Fibroblast of gingiva (primary cell): ENCODE data around the gene LYPD5.
A peak's percentile ranks its signal among the peaks of the same experiment; 100 is the strongest.
"Not testable (repeated sequence)": the region's sequence is repeated elsewhere in the genome, so short reads cannot be mapped to it uniquely, and the experiment has no call there.

Experiments used
- DNase-seq: peaks from one replicate; pipeline ENCODE4 v3.0.0-alpha.2; 2011; ENCODE audit warnings: low read depth

The LYPD5 gene

DNA sequence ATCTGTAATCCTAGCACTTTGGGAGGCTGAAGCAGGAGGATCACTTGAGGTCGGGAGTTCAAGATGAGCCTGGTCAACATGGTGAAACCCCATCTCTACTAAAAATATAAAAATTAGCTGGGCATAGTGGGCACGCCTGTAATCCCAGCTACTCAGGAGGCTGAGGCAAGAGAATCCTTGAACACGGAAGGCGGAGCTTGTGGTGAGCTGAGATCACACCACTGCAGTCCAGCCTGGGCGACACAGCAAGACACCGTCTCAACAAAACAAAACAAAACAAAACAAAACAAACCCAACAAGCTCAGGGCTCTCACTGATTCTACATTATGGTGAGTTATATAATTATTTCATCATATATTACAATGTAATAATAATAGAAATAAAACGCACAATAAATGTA is 4.2 kb upstream of the LYPD5 start:
- DNase-seq: not testable (repeated sequence)

DNA sequence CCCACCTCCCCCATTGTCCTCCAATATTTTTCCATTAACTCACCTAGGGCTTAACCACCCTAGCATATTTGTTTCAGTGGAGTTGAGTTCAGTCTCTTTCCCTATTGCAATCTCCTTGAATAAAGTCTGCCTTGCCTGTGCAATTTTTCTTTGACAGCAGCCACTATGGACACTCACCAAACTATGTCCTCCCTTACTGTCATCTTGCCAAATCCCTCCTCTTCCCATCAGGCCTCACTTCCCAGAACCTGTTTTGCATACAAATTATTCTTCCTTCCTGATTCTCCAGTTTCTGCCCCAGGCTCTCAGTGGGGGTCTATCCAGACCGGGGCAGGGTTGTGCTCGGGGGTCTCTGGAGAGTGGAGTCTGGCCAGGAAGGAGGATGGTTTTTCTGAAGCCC is 2.2 kb upstream of the LYPD5 start:
- DNase-seq: no peak

DNA sequence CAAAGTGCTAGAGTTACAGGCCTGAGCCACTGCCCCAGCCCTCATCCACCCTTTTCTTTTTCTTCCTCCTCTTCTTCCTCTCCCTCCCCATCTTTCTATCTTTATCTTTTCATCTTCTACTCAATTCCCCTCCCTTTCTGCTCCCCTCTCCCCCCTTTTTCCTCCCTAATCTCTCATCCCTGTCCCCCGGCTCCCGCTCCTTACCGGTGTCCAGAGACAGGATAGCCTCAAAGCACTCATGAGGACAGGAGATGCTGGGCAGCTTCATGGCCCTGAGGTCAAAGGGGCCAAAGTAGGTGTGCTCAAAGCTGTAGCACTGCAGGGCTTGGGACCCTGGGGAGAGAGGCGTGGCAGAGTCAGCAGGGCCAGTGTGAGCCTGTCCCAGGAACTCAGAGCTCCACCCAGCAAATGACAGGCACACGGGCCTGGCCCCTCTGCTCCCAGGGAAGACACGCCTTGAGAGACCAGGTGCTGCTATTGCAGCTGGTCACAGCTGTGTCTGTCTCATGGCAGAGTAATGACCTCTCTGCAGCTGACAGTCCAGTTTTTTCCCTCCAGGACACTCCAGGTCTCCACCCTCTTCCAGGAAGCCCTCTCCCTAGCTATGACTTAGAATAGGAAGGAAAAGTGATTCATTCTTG is 2.6 kb downstream of the LYPD5 start:
- no peak for DNase-seq

DNA sequence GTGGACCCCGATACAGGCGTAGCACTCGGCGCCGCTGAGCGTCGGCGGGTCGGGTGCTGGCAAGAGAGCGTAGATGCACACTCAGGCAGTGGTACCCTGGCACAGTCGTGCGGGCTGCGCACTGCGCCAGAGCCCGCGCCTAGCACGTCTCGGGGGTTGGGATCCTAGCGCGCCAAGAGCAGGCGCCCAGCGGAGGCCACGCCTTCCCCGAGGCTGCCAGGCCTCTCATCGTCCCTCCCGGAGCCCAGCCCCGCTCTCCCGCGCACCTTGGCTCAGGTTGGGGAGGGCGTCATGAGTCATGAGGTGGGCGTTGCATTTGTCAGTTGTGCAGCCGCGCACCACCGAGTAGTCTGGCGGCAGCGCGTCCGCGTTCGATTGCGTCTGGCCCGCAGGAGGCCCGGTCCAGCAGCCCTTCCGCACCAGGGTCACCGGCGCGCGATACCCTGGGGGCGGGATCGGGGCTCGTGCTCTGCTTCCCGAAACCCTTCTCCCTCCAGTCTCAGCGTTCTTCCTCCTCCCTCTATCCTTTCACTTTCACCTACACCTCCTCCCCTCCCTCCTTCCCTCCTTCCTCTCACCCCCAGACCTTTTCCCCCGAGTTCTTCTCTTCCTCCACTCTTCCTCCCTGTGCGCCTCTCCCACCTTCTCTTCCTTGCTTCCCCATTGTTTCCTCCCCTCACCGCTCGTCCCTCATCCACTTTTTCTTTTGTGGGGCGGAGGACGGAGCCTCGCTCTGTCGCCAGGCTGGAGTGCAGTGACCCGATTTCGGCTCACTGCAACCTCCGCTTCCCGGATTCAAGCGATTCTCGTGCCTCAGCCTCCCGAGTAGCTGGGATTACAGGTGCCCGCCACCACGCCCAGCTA is 3.5 kb downstream of the LYPD5 start:
- DNase-seq: no peak

DNA sequence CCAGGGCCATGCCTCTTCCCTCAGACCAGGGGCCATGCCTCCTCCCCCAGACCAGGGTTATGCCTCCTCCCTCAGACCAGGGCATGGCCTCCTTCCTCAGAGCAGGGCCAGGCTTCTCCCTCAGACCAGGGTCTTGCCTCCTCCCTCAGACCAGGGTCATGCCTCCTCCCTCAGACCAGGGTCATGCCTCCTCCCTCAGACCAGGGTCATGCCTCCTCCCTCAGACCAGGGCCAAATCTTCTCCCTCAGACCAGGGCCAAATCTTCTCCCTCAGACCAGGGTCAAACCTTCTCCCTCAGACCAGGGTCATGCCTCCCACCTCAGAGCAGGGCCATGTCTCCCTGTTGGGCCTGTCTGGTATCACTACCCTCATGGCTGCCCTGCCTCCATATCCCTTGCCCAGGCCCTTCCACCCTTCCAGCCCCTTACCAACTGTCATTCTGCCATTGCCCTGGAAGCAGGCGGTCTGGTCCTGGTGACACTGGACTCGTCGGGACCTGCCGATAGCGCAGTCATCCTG is 4.2 kb downstream of the LYPD5 start:
- DNase-seq: no peak

DNA sequence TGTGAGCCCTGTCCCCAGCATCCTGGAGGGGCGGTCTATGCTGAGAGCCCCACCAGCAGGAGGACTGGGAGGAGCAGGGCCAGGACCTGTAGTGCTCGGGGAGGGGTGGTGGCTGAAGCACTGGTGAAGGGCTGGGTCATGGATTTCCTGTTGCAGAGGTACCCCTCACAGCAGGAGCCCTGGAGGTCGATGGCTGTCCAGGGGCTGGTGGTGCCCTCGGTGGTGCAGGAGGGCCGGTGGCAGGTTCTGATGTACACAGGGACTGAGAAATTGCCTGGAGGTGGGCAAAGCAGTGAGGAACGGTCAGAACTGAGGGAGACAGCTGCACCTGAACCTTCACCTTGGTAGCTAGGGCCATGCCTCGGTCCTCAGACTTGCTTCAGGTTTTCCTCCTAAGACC is 4.7 kb downstream of the LYPD5 start:
- no peak for DNase-seq

DNA sequence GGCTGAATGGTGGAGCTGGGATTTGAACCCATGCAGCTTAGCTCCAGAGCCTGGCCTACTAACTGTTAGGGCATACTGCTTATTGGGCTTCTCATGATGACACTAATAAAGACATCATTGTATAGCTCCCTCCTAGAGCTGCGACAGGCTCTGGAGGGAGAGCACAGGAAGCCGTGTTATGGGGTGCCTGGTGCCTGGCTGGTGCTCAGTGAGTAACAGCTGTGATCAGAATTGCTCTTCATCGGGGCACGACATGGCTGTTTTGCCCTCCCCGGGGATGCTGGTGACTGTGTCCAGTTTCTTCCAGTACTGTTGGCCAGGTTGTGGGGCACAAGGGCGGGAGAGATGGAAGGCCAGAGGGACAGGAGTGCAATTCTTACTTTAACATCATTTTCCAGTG is 5.1 kb downstream of the LYPD5 start:
- no peak for DNase-seq

DNA sequence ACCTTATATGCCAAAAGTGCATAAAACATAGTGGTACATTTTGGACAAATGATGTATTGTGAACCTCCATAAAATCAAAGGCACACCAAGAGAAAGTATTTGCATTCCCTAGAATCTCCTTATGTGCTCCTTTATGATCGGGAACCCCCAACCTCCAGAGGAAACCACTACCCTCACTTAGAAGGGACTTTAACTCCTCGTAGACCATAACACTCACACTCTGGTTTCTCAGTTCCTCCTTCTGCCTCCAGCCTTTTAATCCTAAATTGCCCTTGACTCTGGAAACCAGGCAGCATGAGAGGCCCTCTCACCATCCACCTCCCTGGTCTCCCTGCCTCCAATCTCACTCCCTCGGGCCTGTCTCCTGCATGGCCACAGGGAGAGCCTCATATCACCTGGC is 11.7 kb downstream of the LYPD5 start:
- no peak for DNase-seq

DNA sequence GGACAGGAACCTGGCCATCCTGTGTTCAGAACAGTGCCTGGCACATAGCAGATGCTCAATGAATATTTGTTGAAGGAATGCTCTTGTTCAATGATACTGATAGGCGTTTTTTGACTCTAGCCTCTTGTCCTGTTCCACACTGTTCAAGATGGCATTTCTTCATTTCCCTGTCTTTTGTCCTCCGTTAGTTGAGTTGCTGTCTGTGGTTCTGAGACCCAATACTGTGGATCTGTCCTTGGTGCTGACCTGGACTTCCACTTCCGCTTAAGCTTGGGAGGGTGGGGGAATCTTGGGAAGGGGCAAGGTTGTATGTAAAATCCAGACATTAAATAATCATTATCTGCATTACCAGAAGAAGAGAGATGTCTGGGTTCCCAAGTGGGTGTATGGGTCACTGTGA is 13.2 kb downstream of the LYPD5 start:
- peak; percentile 28 for DNase-seq

DNA sequence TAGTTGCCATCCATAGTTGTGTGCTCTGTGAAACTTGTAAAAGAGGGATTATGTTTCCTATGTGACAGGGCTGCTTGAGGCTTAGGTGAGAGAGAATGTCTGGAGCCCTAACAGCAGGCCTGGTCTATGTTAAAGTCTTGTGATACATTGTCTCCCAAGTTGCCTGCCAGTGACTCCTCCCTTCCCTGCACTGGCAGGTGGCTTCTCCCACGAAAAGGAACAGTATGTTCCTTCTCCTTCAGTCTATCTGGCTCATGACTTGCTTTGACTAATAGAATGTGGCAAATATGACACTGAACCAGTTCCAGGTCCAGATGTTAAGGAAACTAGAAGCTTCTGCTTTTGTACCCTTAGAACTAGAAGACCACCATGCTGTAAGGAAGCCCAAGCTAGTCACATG is 15.6 kb downstream of the LYPD5 start:
- no peak for DNase-seq

DNA sequence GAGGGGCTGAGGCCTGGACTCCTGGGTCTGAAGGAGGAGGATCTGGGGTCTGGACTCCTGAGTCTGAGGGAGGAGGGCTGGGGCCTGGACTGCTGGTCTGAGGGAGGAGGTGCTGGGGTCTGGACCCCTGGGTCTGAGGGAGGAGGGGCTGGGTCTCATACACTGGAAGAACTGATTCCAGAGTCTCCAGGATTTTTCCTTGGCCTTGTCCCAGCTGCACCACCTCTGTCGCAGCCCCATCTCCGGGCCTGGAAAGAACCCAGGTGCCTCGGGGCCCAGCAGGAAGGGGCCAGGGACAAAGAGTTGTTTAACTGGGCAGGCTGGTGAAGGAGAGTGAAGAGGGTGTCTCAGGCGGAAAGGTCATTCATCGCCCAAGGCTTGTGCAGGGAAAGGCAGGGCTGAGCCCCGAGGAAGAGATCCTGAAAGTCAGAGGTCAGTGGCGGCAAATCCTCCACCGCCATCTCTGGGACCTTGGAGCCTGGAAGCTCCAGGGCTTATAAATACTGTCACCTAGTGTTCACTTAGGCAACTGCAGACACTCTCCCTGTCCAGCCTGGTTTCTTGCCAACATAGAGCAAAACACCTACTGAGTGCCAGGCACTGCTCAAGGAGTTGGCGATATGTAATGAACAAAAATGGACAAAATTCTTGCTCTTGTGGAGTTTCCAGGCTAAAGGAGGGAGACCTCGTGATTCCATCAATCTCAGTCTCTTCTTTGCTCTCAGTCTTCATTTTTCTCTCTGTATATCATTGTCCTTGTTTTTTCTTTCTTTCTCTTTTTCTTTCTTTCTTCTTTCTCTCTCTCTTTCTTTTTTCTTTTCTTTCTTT is 17.1 kb downstream of the LYPD5 start:
- peak; percentile 54 for DNase-seq

DNA sequence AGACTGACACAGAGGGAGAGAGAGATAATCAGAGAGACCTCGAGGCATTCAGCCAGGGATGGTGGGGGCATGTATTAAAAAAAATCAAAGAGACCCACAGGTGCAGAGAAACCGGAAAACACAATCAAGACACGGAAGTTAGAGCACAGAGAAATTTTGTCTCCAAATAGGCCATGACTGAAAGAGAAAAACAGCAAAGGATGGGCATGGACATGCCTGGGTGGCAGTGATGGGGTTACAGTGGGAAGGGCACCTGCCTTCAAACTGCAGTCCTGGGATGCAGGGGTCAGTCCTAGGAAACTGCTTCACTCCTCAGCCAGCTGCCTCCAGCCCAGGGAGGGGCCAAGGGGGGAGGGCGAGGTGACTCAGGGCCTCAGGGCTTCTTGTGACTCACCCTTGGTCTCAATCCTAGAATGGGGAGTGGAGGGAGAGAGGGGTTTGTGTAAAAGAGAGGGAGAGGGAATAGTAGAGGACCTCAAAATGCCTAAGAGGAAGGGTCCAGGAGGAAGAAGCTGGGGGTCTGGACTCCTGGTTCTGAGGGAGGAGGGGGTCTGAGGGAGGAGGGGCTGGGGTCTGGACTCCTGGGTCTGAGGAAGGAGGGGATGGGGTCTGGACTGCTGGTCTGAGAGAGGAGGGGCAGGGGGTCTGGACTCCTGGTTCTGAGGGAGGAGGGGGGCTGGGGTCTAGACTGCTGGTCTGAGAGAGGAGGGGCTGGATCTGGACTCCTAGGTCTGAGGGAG is 17.8 kb downstream of the LYPD5 start:
- peak; percentile 60 for DNase-seq

DNA sequence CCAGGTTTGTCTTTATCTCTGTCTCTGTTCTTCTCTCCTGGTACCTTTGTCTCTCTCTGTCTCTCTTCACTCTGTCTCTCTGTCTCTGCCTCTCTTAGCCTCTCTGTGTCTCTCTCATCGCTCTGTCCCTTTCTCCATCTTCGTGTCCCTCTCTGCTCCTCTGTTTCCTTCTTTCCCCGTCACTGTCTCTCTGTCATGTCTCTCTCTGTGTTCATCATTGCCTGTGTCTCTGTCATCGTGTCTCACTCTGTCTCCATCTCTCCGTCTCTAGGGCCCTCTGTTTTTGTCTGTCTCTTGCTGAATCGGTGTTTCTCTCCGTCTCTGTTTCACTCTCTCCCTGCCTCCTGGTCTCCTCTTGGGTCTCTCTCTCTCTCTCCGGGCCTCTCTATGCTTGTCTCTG is 18.6 kb downstream of the LYPD5 start:
- DNase-seq: no peak

DNA sequence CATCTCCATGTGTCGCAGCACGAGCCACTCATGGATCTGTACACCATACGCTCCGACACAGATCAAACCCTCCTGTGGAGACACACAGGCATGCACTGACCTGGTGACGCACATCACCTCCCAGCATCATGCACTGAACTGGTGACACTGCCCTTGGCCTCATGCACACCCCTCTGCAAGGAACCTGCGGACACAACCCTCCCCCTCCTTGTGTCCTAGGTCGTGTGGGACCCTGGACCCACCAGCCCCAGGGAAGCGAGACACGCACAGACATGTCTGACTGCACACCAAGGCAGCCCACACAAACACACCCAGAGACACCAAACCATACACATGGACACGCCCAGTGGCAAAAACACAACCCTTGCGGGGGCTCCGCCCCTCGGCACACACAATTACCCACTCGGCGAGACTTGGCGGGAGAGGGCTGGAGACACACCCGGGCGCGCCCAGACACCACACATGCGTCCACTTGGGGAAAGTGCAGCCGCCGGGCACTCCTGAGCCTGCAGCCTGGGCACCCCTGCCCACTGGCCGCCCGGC is 19.5 kb downstream of the LYPD5 start:
- DNase-seq: no peak

DNA sequence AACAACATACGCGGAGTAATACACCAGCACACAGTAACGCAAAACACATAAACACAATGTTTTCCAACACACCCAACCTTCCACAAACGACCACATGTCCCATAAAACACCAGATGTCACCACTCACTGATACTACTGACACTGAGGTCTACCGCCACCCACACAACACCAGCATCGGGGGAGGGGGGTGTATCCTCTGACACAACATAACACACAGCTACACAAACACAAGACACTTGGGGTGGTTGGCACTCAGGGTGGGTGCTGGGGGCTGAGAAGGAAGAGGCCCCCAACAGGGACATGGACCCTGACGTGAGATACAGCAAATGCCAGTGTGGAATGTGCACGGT is 20.0 kb downstream of the LYPD5 start:
- DNase-seq: no peak

DNA sequence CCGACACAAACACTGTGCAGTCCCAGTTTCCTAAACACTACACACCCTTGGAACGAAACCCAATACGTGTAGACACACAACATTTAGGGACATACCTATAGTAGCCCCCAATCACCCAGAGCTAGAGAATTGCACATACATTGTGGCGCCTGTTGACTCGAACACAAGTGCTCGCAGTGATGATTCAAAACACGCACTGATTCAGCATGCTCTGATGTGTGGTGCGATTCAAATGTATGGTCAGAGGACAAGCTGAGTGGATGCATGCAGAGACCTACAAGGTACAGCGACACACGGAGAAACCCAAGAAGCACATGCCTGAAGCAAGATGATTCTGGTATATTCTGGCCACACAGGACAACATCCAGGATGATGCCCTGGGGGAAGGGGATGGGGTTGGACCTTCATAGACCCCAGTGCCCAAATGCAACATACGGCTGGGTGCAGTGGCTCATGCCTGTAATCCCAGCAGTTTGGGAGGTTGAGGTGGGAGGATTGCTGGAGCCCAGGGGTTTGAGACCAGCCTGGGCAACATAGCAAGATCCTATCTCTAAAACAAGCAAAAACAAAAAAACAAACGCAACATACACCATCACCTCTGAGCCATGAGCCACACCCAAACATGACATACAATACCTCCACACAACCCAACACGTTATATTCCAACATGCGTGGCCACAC is 20.5 kb downstream of the LYPD5 start:
- no peak for DNase-seq

DNA sequence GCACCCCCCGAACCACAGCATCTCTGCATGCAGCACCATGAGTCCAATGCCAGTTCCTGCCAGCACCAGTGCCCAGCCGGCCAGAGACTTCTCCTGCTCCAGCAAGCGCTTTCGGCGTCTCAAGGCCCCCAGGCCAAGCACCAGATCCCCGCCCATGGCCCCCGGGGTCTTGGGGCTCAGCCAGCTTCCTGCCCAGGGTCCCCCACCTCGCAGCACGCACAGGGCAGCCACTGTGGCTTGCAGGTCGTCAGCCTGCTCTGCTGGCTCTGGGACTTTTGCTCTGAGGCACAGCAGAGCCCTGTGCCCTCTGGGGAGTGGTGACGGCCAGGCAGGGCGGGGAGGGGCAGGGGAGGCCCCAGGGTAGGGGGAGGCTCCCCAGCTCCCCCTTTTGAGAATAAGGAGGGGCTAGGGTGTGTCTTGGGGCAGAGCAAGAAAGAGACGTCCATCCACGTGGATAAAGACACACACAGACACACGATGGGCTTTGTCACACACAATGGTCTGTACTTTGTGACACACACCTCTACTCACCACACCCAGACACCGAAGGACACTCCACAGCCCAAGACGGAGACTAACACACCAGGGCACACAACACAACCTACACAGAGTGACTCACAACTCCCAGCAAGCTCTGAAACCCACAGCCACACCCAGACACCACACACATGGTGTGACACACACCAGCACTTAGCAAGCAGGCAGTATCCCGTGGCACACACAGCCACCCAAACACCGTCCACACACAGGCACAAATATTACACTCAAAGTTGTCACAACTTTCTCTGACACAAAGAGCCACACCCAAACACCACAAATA is 21.3 kb downstream of the LYPD5 start, which contains the start of gene KCNN4:
Gene KCNN4, minus strand, starts transcription at position 268 of the 820 bp plus-strand sequence. Its CDS starts 112 bp downstream, at position 156.
- DNase-seq: peak; percentile 14

DNA sequence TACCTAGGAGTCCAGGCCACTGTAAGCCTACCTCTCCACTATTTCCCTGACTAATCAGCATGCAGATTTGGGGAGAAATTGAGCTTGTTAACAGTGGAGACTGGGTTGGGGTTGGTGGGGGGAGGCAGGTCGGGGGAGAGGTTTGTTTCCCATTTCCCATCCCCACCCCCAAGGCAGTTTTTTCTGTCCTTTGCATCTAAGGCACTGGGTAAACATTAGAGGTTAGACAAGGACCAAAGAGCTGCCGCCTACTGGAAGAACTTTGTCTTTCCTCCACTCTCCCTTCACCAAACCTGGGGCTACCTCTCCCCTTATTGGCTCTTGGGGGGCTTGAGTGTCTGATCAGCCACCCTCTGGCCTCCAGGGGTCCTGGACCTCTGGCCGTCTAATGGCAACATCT is 22.4 kb downstream of the LYPD5 start:
- no peak for DNase-seq

DNA sequence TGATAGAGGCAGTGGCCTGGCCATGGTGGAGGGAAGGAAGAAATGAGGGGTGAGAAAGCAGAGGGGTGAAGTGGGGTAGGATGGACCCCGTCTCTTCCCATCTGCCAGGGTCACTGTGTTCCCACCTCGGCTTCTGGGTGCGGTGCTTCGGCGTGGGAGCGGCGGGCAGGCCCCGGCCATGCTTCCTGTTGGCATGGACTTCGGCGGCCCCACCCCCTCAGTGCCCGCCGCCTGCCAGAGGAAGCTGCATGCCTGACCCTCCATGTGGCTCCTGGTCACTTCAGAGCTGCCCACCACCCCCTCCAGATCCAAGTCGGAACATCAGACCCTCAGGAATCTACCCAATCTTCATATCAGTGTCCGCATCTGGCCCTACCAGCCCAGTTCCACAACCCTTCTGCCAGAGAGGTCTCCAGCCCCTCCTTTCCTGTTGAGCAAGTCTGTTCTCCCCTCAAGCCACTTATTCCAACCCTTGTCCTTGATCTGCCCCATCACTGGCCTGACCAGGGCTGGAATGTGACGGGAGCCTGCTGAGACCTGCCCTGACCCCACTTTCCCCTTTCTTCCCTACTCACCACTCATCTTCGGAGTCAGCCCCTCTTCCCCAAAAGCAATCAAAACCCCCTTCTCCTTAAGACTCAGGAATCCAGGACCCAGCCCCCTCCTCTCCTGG is 23.0 kb downstream of the LYPD5 start:
- DNase-seq: no peak

DNA sequence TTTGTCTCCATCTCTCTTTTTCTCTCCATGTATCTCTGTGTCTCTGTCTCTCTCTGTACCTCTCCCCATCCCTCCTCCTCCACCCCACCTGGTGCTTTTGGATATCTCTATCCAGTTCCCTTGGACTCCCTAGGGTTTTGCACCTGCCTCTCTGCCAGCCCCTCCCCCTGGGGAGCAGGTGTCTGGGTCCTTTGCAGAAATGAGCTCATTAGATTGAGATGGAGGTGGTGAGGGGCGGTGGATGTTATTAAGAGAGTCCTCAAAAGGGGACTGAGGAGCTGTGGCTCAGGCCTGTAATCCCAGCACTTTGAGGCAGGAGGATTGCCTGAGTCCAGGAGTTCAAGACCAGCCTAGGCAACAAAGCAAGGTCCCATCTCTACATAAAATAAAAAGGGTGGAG is 23.6 kb downstream of the LYPD5 start:
- DNase-seq: no peak
